HepG2 (cell line): Measurements from ENCODE around the gene COPS8. TPM values are rescaled to one million over a fixed set of nuclear protein-coding genes. Genes with fewer than 3 reads are reported as not detected.

Experiments used
- FOXJ3 ChIP-seq: sonication (generic); formaldehyde crosslinking; IDR thresholded peaks from 2 replicates; pipeline ENCODE4 v1.4.0; 2020; ENCODE audit warnings: missing genetic modification reagents, mild to moderate bottlenecking, borderline replicate concordance
- HNF4G ChIP-seq, 2 experiments: sonication (generic) in 1 of 2; formaldehyde crosslinking in 1 of 2; IDR thresholded peaks; 2 replicates each; pipeline versions ENCODE4 v1.4.0 to v1.6.1; 2011 to 2020; ENCODE audit warnings: borderline replicate concordance in 2 of 2, low read depth in 2 of 2, mild to moderate bottlenecking in 2 of 2, low read length in 1 of 2, missing genetic modification reagents in 1 of 2, moderate library complexity in 1 of 2
- IKZF1 ChIP-seq: fragments of 450-650 bp; IDR thresholded peaks from 2 replicates; pipeline ENCODE4 v1.7.1; 2016
- JDP2 ChIP-seq: sonication (generic); formaldehyde crosslinking; IDR thresholded peaks from 2 replicates; pipeline ENCODE4 v1.8.1; 2022; ENCODE audit warnings: missing genetic modification reagents, borderline replicate concordance
- MEIS1 ChIP-seq: sonication (generic); formaldehyde crosslinking; IDR thresholded peaks from 2 replicates; pipeline ENCODE4 v1.9.0; 2021; ENCODE audit warnings: mild to moderate bottlenecking, missing genetic modification reagents, moderate library complexity, borderline replicate concordance
- TBX3 ChIP-seq: fragments of 450-650 bp; IDR thresholded peaks from 2 replicates; pipeline ENCODE4 v1.6.1; 2017; ENCODE audit warnings: antibody characterized with exemption, mild to moderate bottlenecking, inconsistent platforms, borderline replicate concordance
- ZBTB49 ChIP-seq: sonication (generic); formaldehyde crosslinking; IDR thresholded peaks from 2 replicates; pipeline ENCODE4 v1.4.0; 2020; ENCODE audit warnings: missing genetic modification reagents, borderline replicate concordance
- ZBTB8A ChIP-seq: sonication (generic); formaldehyde crosslinking; IDR thresholded peaks from 2 replicates; pipeline ENCODE4 v1.4.0; 2020; ENCODE audit warnings: mild to moderate bottlenecking, low read depth, missing genetic modification reagents, borderline replicate concordance
- ZFP36L1 ChIP-seq: sonication (generic); formaldehyde crosslinking; IDR thresholded peaks from 2 replicates; pipeline ENCODE4 v1.8.0; 2022; ENCODE audit warnings: mild to moderate bottlenecking, missing genetic modification reagents, moderate library complexity
- ZNF276 ChIP-seq: sonication (generic); formaldehyde crosslinking; IDR thresholded peaks from 2 replicates; pipeline ENCODE4 v1.4.0; 2020; ENCODE audit warnings: mild to moderate bottlenecking, low read depth, missing genetic modification reagents
- ZNF414 ChIP-seq: sonication (generic); formaldehyde crosslinking; IDR thresholded peaks from 2 replicates; pipeline ENCODE4 v1.5.0; 2020; ENCODE audit warnings: missing genetic modification reagents
- ZNF577 ChIP-seq: sonication (generic); formaldehyde crosslinking; IDR thresholded peaks from 2 replicates; pipeline ENCODE4 v1.4.0; 2020; ENCODE audit warnings: mild to moderate bottlenecking, low read depth, missing genetic modification reagents, borderline replicate concordance
- ZNF580 ChIP-seq: IDR thresholded peaks from 2 replicates; pipeline ENCODE4 v1.6.1; 2016; ENCODE audit warnings: low read depth, borderline replicate concordance
- ZNF749 ChIP-seq: sonication (generic); formaldehyde crosslinking; IDR thresholded peaks from 2 replicates; pipeline ENCODE4 v1.8.0; 2022; ENCODE audit warnings: mild to moderate bottlenecking, missing genetic modification reagents, moderate library complexity, borderline replicate concordance
- ZSCAN29 ChIP-seq: sonication (generic); formaldehyde crosslinking; conservative IDR thresholded peaks from 2 replicates; pipeline ENCODE4 v1.4.0; 2020; ENCODE audit warnings: mild to moderate bottlenecking, missing genetic modification reagents
- polyA plus RNA-seq, 8 experiments: library from polyadenylated mRNA; depleted of rRNA in 3 of 8; stranded (reverse) in 7 of 8; unstranded in 1 of 8; fragments of >200 nt; fragmentation: Illumina TruSeq in 4 of 8; extraction: Trizol in 4 of 8; gene quantifications; 2 replicates each; pipeline versions ENCODE4 v1.2.1 to v1.2.3, GENCODE V29; 2011 to 2016; ENCODE audit warnings: low read depth in 4 of 8, missing spikeins in 1 of 8, mixed read lengths in 1 of 8; ENCODE audit not compliant: insufficient read depth in 1 of 8
- total RNA-seq, 5 experiments: library from RNA; depleted of rRNA; stranded (reverse); fragments of >200 nt; fragmentation: Illumina TruSeq; extraction: Trizol; gene quantifications; 2 replicates each; pipeline ENCODE4 v1.2.3, GENCODE V29; 2016; ENCODE audit warnings: low read depth in 1 of 5

The COPS8 gene
- total and polyA plus RNA-seq, 2 of the 13 experiments (the other 11 are each of a cell fraction or from before 2014, with no cell fraction given): 86.3 to 96.6 TPM

GRCh38 chr2:237072067-237072931, 13.4 kb upstream of the COPS8 start (continued):
- no peak for TF ChIP-seq TBX3
- no peak for TF ChIP-seq ZNF276 (CRISPR knock-in tag)
- TF ChIP-seq ZBTB8A (CRISPR knock-in tag): no peak
- TF ChIP-seq ZNF580: 0 out of 2 replicates have a peak, but pooled peaks have one; percentile 30
- no peak for TF ChIP-seq ZNF414 (CRISPR knock-in tag)
- TF ChIP-seq ZNF577 (CRISPR knock-in tag): no peak
- TF ChIP-seq ZFP36L1 (CRISPR knock-in tag): no peak
- no peak for TF ChIP-seq FOXJ3 (CRISPR knock-in tag)
- no peak for TF ChIP-seq ZBTB49 (CRISPR knock-in tag)
- no peak for TF ChIP-seq JDP2
- no peak for TF ChIP-seq MEIS1 (CRISPR knock-in tag)
- TF ChIP-seq ZSCAN29 (CRISPR knock-in tag): no peak
- no peak for TF ChIP-seq IKZF1
- TF ChIP-seq ZNF749: no peak
- TF ChIP-seq HNF4G (IDR thresholded peaks at IDR 0.05; ENCODE audit: borderline replicate concordance, low read depth, low read length): no peak
- TF ChIP-seq HNF4G (CRISPR knock-in tag; IDR thresholded peaks at IDR 0.05; ENCODE audit: borderline replicate concordance, low read depth): no peak
